ENCODE data around the gene WDR18.

Gene WDR18

GRCh38 chr19:994516-994915, 10.4 kb downstream of the WDR18 start:
- in situ Hi-C loops (cut with HindIII; ENCODE audit: low pct_ligation_motif_present, low sequenced_read_pairs) = no loop called here
- no peak for DNase-seq
- no peak for TF ChIP-seq CTCF (IDR thresholded peaks at IDR 0.05; ENCODE audit: low read depth, low read length, missing control alignments)
- H3K27ac ChIP-seq = no peak overlapping the region
- no peak overlapping the region for H3K4me3 ChIP-seq (ENCODE audit: low read depth, low read length)
- H3K27me3 ChIP-seq (replicated peaks) = peaks cover 30% of the 10 kb centered on the region
- peaks cover 26% of the 10 kb centered on the region for H3K36me3 ChIP-seq (replicated peaks)

- Histone ChIP-seq H3K27me3 (replicated peaks) (peaks cover 37% of the 10 kb centered on the region), H3K4me3 (ENCODE audit: low read depth, low read length) (no peak overlapping the region), H3K27ac (no peak overlapping the region), H3K36me3 (replicated peaks) (peaks cover 25% of the 10 kb centered on the region)
- DNase-seq = no peak
- TF ChIP-seq CTCF (IDR thresholded peaks at IDR 0.05; ENCODE audit: low read depth, low read length, missing control alignments) = no peak
- in situ Hi-C loops (cut with HindIII; ENCODE audit: low pct_ligation_motif_present, low sequenced_read_pairs) = no loop called here
Measured at GRCh38 chr19:995051-995827, 11.1 kb downstream of the WDR18 start.

- DNase-seq = peak; percentile 45
- Histone ChIP-seq H3K27me3 (replicated peaks) (peaks cover 45% of the 10 kb centered on the region), H3K4me3 (ENCODE audit: low read depth, low read length) (no peak overlapping the region), H3K36me3 (replicated peaks) (peaks cover 16% of the 10 kb centered on the region), H3K27ac (no peak overlapping the region)
- in situ Hi-C loops (cut with HindIII; ENCODE audit: low pct_ligation_motif_present, low sequenced_read_pairs) = no loop called here
- TF ChIP-seq CTCF (IDR thresholded peaks at IDR 0.05; ENCODE audit: low read depth, low read length, missing control alignments) = no peak
Measured at GRCh38 chr19:996051-996838, 12.1 kb downstream of the WDR18 start.

- Histone ChIP-seq H3K4me3 (ENCODE audit: low read depth, low read length) (no peak overlapping the region), H3K27ac (no peak overlapping the region), H3K36me3 (replicated peaks) (peaks cover 8% of the 10 kb centered on the region), H3K27me3 (replicated peaks) (peaks cover 48% of the 10 kb centered on the region)
- TF ChIP-seq CTCF (IDR thresholded peaks at IDR 0.05; ENCODE audit: low read depth, low read length, missing control alignments) = no peak
- in situ Hi-C loops (cut with HindIII; ENCODE audit: low pct_ligation_motif_present, low sequenced_read_pairs) = no loop called here
- no peak for DNase-seq
Measured at GRCh38 chr19:998064-998463, 13.9 kb downstream of the WDR18 start.

GRCh38 chr19:999379-999719, 15.2 kb downstream of the WDR18 start:
- DNase-seq = no peak
- peaks cover 48% of the 10 kb centered on the region for H3K27me3 ChIP-seq (replicated peaks)
- no peak overlapping the region for H3K27ac ChIP-seq
- no peak overlapping the region for H3K4me3 ChIP-seq (ENCODE audit: low read depth, low read length)
- peaks cover under 1% of the 10 kb centered on the region for H3K36me3 ChIP-seq (replicated peaks)
- in situ Hi-C loops (cut with HindIII; ENCODE audit: low pct_ligation_motif_present, low sequenced_read_pairs) = no loop called here
- TF ChIP-seq CTCF (IDR thresholded peaks at IDR 0.05; ENCODE audit: low read depth, low read length, missing control alignments) = no peak
